DND-41 (cell line): ENCODE results near the gene IL17RD.

Source experiments
- CTCF ChIP-seq: IDR thresholded peaks from 2 replicates; pipeline ENCODE4 v1.5.1; 2012; ENCODE audit warnings: borderline replicate concordance, low read length, moderate library complexity, mild to moderate bottlenecking; ENCODE audit not compliant: poor library complexity, severe bottlenecking; ENCODE audit errors: extremely low read depth
- EZH2 ChIP-seq: IDR thresholded peaks from 3 replicates; pipeline ENCODE4 v1.6.1; 2012; ENCODE audit warnings: borderline replicate concordance, low read depth, mild to moderate bottlenecking, moderate library complexity, low read length, inconsistent platforms; ENCODE audit not compliant: severe bottlenecking

DNA sequence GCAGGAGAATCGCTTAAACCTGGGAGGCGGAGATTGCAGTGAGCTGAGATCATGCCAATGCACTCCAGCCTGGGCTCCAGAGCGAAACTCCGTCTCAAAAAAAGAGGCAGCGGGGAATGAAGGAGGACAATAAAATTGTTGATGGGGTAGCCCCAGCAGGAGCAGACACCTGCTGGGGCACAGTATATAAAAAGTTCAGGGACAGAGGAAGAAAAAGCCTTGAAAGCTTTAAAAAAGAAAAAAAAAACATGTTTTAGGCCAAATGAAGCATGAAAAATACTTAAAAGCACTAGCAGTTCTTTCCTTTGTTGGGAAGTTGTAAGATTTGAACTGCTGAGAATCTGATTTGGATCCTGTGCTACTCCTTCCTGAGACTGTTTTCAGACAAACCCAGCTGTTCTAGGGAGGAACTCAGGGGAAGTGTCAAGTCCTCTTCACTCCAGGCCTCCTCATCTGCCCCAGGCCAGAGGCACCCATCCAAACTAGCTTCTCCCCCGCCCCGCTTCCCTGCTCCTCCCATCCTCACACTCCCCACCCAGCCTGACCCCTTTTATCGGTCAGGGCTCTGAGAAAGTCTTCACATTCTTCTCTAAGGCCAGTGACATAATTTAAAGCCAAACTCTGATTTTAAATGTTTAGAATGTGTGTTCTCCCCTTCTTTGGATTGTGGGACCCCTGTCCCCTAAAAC lies 4.9 kb downstream of the IL17RD start:
- TF ChIP-seq CTCF (no peak), EZH2 (no peak)
